Measurements from ENCODE around the gene MBTPS2.

MBTPS2 gene

DNA sequence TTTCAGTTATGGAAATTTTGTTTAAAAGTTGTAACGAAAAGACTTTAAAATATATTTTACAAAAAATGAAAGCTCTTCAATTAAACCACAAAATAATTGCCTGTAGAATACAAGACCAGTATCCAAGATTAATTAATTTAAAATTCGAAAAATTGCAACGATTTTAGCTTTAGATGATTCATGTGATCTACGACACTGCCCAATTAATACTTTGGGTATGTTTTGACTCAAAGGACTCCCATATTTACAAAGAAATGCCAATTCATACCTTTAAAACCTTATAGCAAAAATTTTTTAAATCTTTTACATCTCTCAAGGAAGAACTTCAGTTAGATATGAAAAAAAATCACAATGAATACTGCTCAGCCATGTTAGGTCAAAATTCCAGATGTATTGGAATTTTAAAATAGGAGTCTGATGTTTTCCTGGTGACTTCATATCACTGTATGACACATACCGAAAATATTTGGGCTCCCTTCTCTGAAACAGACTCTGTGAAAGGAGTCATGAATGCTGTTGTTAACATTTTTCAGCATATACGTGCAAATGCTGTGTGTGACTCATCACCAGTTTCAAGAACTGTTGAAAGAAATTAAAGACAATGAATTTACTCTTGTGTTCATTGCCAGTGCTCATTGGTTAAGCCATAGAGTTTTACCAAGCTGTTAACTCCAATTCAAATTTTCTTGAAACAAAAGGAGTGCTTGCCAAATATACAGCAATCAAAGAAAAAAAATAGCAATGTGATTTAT lies 87.3 kb downstream of the MBTPS2 start:
- TF ChIP-seq, protein P1, sequence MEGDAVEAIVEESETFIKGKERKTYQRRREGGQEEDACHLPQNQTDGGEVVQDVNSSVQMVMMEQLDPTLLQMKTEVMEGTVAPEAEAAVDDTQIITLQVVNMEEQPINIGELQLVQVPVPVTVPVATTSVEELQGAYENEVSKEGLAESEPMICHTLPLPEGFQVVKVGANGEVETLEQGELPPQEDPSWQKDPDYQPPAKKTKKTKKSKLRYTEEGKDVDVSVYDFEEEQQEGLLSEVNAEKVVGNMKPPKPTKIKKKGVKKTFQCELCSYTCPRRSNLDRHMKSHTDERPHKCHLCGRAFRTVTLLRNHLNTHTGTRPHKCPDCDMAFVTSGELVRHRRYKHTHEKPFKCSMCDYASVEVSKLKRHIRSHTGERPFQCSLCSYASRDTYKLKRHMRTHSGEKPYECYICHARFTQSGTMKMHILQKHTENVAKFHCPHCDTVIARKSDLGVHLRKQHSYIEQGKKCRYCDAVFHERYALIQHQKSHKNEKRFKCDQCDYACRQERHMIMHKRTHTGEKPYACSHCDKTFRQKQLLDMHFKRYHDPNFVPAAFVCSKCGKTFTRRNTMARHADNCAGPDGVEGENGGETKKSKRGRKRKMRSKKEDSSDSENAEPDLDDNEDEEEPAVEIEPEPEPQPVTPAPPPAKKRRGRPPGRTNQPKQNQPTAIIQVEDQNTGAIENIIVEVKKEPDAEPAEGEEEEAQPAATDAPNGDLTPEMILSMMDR (IDR thresholded peaks at IDR 0.05; ENCODE audit: insufficient read depth, low read length, poor library complexity, severe bottlenecking): no peak
- Histone ChIP-seq H3K4me3 (replicated peaks; ENCODE audit: low read depth, low read length) (no peak overlapping the region), H3K27me3 (replicated peaks; ENCODE audit: control insufficient read depth, insufficient read depth, low read length) (no peaks in the 10 kb centered on the region), H3K36me3 (ENCODE audit: control insufficient read depth, insufficient read depth, low read length) (no peaks in the 10 kb centered on the region)
- DNase-seq (ENCODE audit: extremely low read depth, insufficient read length): peak; percentile 24

DNA sequence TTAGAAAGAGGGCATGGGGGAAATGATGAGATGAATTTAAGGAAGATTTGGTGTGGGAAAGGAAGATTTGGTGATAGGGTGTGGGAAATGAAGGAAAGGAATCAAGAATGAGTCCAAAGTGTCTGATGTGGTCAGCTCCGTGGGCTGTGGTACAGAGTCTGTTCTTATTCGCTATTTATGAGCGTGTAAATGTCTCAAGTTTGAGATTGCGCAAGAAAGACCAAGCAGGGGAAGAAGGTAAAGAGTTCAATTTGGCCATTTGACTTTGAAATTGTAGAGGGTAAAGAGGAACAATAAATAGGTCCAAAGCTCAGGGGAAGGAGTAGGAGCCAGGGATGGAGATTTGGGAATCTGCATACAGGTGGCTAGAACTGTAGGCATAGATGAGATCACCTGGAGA lies 89.8 kb downstream of the MBTPS2 start:
- DNase-seq (ENCODE audit: extremely low read depth, insufficient read length): no peak
- Histone ChIP-seq H3K4me3 (replicated peaks; ENCODE audit: low read depth, low read length) (no peak overlapping the region), H3K27me3 (replicated peaks; ENCODE audit: control insufficient read depth, insufficient read depth, low read length) (no peaks in the 10 kb centered on the region), H3K36me3 (ENCODE audit: control insufficient read depth, insufficient read depth, low read length) (no peaks in the 10 kb centered on the region)
- TF ChIP-seq, protein P1 (IDR thresholded peaks at IDR 0.05; ENCODE audit: insufficient read depth, low read length, poor library complexity, severe bottlenecking): no peak

DNA sequence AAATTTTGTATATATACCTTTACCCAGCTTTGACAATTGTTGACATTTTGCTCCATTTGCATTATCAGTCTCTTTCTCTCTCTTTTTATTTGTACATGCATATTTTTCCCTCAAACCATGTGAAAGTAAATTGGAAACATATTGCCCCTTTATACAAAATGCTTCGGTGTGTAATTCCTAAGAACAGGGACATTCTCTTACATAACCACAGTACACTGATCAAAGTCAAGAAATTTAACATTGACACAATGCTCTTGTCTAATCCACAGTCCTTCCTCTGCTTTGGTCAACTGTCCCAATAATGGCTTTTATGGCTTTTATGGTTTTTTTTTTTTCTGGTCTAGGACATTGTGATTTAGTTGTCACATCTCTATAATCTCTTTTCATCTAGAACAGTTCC lies 91.6 kb downstream of the MBTPS2 start:
- H3K36me3 ChIP-seq (ENCODE audit: control insufficient read depth, insufficient read depth, low read length): no peaks in the 10 kb centered on the region
- no peak for DNase-seq (ENCODE audit: extremely low read depth, insufficient read length)
- H3K4me3 ChIP-seq (replicated peaks; ENCODE audit: low read depth, low read length): no peak overlapping the region
- H3K27me3 ChIP-seq (replicated peaks; ENCODE audit: control insufficient read depth, insufficient read depth, low read length): no peaks in the 10 kb centered on the region
- TF ChIP-seq, protein P1 (IDR thresholded peaks at IDR 0.05; ENCODE audit: insufficient read depth, low read length, poor library complexity, severe bottlenecking): no peak

DNA sequence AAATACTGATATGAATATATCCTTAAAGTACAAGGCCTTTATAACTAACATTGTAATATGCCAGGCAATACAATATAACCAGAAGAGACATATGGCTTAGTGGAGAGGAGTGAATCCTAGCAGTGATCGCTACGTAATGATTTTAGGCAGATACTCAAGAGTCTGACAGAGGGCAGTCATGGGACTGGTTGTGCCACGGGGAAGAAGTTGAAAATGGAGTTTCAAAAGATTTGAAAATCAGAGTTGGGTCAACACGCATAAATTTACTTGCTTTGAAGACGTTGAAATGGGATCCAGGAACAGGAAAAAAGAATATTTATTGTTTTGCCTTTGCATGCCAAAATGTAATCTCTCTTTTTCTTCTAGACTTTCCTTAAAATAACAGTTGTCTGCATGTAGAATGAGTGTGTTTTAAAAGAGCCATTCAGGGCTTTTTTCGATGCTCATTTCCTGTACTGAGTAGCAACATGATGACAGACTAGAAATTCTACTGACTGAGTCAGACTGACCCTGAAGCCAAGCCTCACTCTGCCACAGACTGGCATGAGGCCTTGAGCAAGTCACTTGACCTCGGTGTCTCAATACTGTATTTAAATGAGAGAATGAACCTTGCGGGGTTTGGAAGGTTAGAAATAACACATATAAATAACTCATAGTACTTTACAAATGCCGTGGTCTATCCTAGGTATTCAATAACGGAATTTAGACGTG lies 93.0 kb downstream of the MBTPS2 start:
- Histone ChIP-seq H3K36me3 (ENCODE audit: control insufficient read depth, insufficient read depth, low read length) (no peaks in the 10 kb centered on the region), H3K4me3 (replicated peaks; ENCODE audit: low read depth, low read length) (no peak overlapping the region), H3K27me3 (replicated peaks; ENCODE audit: control insufficient read depth, insufficient read depth, low read length) (no peaks in the 10 kb centered on the region)
- TF ChIP-seq, protein P1 (IDR thresholded peaks at IDR 0.05; ENCODE audit: insufficient read depth, low read length, poor library complexity, severe bottlenecking): no peak
- DNase-seq (ENCODE audit: extremely low read depth, insufficient read length): no peak

DNA sequence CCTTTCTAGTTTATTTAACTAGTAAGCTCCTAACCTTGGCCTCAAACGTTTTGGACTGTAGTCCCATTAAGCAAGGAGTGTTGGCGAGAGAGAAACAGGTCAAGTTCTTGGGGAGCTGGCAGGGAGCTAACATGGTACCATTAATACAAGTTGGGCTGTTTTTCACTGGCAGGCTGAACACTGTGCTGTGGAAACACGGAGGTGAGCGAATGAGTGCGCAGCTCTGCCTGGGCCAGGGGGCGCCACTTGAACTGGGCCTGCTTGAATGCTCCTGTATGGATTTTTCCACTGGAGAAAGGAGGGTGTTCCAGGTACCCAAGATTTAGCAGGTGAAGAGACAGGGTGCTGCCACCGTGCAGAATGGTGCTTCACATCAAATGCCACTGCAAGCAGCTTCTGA lies 93.7 kb downstream of the MBTPS2 start:
- DNase-seq (ENCODE audit: extremely low read depth, insufficient read length): no peak
- no peaks in the 10 kb centered on the region for H3K27me3 ChIP-seq (replicated peaks; ENCODE audit: control insufficient read depth, insufficient read depth, low read length)
- TF ChIP-seq, protein P1 (IDR thresholded peaks at IDR 0.05; ENCODE audit: insufficient read depth, low read length, poor library complexity, severe bottlenecking): no peak
- no peaks in the 10 kb centered on the region for H3K36me3 ChIP-seq (ENCODE audit: control insufficient read depth, insufficient read depth, low read length)
- H3K4me3 ChIP-seq (replicated peaks; ENCODE audit: low read depth, low read length): no peak overlapping the region

Measured in GM06990 (cell line).